Skeletal muscle tissue (tissue), 5 donors: ENCODE results near the gene HDDC3. TPM values are rescaled to one million over a fixed set of nuclear protein-coding genes. Genes with fewer than 3 reads are reported as not detected.

ENCODE experiments used
- H3K27ac ChIP-seq: one replicate; pipeline ENCODE4 v1.7.0; 2013; ENCODE audit warnings: mild to moderate bottlenecking, low read depth, low read length, inconsistent platforms
- H3K27me3 ChIP-seq, 3 donors: one replicate each; pipeline ENCODE4 v1.7.0; 2013; ENCODE audit warnings: low read length in 3 of 3; ENCODE audit not compliant: control insufficient read depth in 3 of 3, insufficient read depth in 3 of 3
- H3K36me3 ChIP-seq, 3 donors: one replicate each; pipeline ENCODE4 v1.7.0; 2013; ENCODE audit warnings: low read length in 3 of 3; ENCODE audit not compliant: control insufficient read depth in 3 of 3, insufficient read depth in 3 of 3
- H3K4me1 ChIP-seq, 3 donors: one replicate each; pipeline ENCODE4 v1.7.0; 2013; ENCODE audit warnings: low read length in 3 of 3, mild to moderate bottlenecking in 3 of 3; ENCODE audit not compliant: control insufficient read depth in 3 of 3, insufficient read depth in 3 of 3
- H3K4me3 ChIP-seq, 3 donors: one replicate each; pipeline ENCODE4 v1.7.0; 2013; ENCODE audit warnings: low read length in 3 of 3
- H3K9ac ChIP-seq, 3 donors: one replicate each; pipeline ENCODE4 v1.7.0; 2013; ENCODE audit warnings: low read length in 3 of 3, mild to moderate bottlenecking in 3 of 3, moderate library complexity in 2 of 3, low read depth in 1 of 3
- H3K9me3 ChIP-seq, 3 donors: one replicate each; pipeline ENCODE4 v1.7.0; 2013; ENCODE audit warnings: low read length in 3 of 3; ENCODE audit not compliant: control insufficient read depth in 3 of 3
- small RNA-seq: library from RNA; depleted of rRNA; stranded (forward); fragments of <200 nt; gene quantifications from one replicate; pipeline ENCODE3, GENCODE V24; 2014
- total RNA-seq: library from RNA; depleted of rRNA; stranded (reverse); fragments of >200 nt; gene quantifications from one replicate; pipeline ENCODE4 v1.2.3, GENCODE V29; 2014
- donor health status: Osteomylitis.

HDDC3 gene
- total RNA-seq, 1 donor from 2014 or later, result 5.7 TPM

- Histone ChIP-seq H3K4me3 (no peak overlapping the region), H3K4me1 (peaks cover 16 to 21% (median 20%) of the 10 kb centered on the region in 3 donors), H3K9ac (no peak overlapping the region), H3K36me3 (peaks cover 58 to 62% (median 60%) of the 10 kb centered on the region in 3 donors), H3K27ac (no peak overlapping the region), H3K27me3 (no peaks in the 10 kb centered on the region), H3K9me3 (no peaks in the 10 kb centered on the region)
These were observed 51.8 kb downstream of the HDDC3 start for GRCh38 chr15:90880381-90881145.

Small RNAs within 50 kb of the gene (small RNA-seq; reads per million reads assigned to genes)
- gene RF00019, result not detected

Other genes with a start within 250 kb of the HDDC3 start
- 2.1 TPM for gene BLM, start 215.2 kb downstream of the HDDC3 start, total RNA-seq
- gene FURIN, start 64.0 kb downstream of the HDDC3 start, total RNA-seq, result 12.0 TPM
- gene FES, start 48.0 kb downstream of the HDDC3 start, total RNA-seq, result 19.8 TPM
- gene MAN2A2, start 29.2 kb downstream of the HDDC3 start, total RNA-seq, result 14.1 TPM
- gene UNC45A, start 2.7 kb upstream of the HDDC3 start, total RNA-seq, result 30.3 TPM
- gene RCCD1, start 22.3 kb upstream of the HDDC3 start, total RNA-seq, result 11.5 TPM
- 18.8 TPM for gene PRC1, start 62.0 kb upstream of the HDDC3 start, total RNA-seq
- 3.1 TPM for gene VPS33B, start 90.0 kb upstream of the HDDC3 start, total RNA-seq
- 1.6 TPM for gene SV2B, start 167.7 kb upstream of the HDDC3 start, total RNA-seq